HepG2 (cell line): Measurements from ENCODE around the gene DSG4. TPM values are rescaled to one million over a fixed set of nuclear protein-coding genes. Genes with fewer than 3 reads are reported as not detected.

Experiments
- ARHGAP35 ChIP-seq: sonication (generic); formaldehyde crosslinking; IDR thresholded peaks from 2 replicates; pipeline ENCODE4 v1.9.0; 2022; ENCODE audit warnings: mild to moderate bottlenecking, inconsistent platforms, moderate library complexity, missing genetic modification reagents, borderline replicate concordance
- ATM ChIP-seq: fragments of 450-650 bp; IDR thresholded peaks from 2 replicates; pipeline ENCODE4 v1.7.1; 2017; ENCODE audit warnings: mild to moderate bottlenecking, borderline replicate concordance
- BCL6 ChIP-seq: IDR thresholded peaks from 2 replicates; pipeline ENCODE4 v1.6.1; 2016; ENCODE audit warnings: missing genetic modification reagents, missing compliant biosample characterization
- CHD4 ChIP-seq: fragments of 200-600 bp; sonication (generic); IDR thresholded peaks from 2 replicates; pipeline ENCODE4 v1.7.0; 2017; ENCODE audit warnings: mild to moderate bottlenecking, low read length, borderline replicate concordance
- CTCF ChIP-seq: sonication (generic); formaldehyde crosslinking; IDR thresholded peaks from 2 replicates; pipeline ENCODE4 v1.5.0; 2020; ENCODE audit warnings: mild to moderate bottlenecking, missing genetic modification reagents, moderate library complexity
- DPF2 ChIP-seq: sonication (generic); formaldehyde crosslinking; IDR thresholded peaks from 2 replicates; pipeline ENCODE4 v1.4.0; 2020; ENCODE audit warnings: mild to moderate bottlenecking, low read depth, missing genetic modification reagents, borderline replicate concordance
- FOXP1 ChIP-seq, 2 experiments: fragments of 450-650 bp in 1 of 2; IDR thresholded peaks; 2 replicates each; pipeline ENCODE4 v1.6.1; 2017 to 2018; ENCODE audit warnings: antibody characterized with exemption in 1 of 2
- GTF2F1 ChIP-seq: fragments of 150-350 bp; IDR thresholded peaks from 2 replicates; pipeline ENCODE4 v1.6.1; 2014; ENCODE audit warnings: low read length
- KLF6 ChIP-seq: IDR thresholded peaks from 2 replicates; pipeline ENCODE4 v1.8.0; 2016; ENCODE audit warnings: missing biosample characterization, missing genetic modification reagents
- MED1 ChIP-seq: sonication (generic); formaldehyde crosslinking; IDR thresholded peaks from 2 replicates; pipeline ENCODE4 v1.4.0; 2020; ENCODE audit warnings: missing genetic modification reagents
- NFRKB ChIP-seq: fragments of 450-650 bp; IDR thresholded peaks from 2 replicates; pipeline ENCODE4 v1.6.1; 2017
- NKX3-1 ChIP-seq: sonication (generic); formaldehyde crosslinking; IDR thresholded peaks from 2 replicates; pipeline ENCODE4 v1.5.0; 2020; ENCODE audit warnings: missing genetic modification reagents
- POLR2G ChIP-seq: fragments of 200-400 bp; formaldehyde crosslinking; IDR thresholded peaks from 2 replicates; pipeline ENCODE4 v1.6.1; 2018; ENCODE audit warnings: mild to moderate bottlenecking, low read depth, low read length, moderate library complexity
- RCOR2 ChIP-seq: IDR thresholded peaks from 2 replicates; pipeline ENCODE4 v1.6.1; 2016; ENCODE audit warnings: missing biosample characterization, missing genetic modification reagents
- SNAPC5 ChIP-seq: sonication (generic); formaldehyde crosslinking; IDR thresholded peaks from 2 replicates; pipeline ENCODE4 v1.8.1; 2023; ENCODE audit warnings: mild to moderate bottlenecking, missing genetic modification reagents, borderline replicate concordance
- TAF15 ChIP-seq: fragments of 200-400 bp; formaldehyde crosslinking; IDR thresholded peaks from one replicate; pipeline ENCODE4 v1.6.1; 2018; ENCODE audit warnings: mild to moderate bottlenecking, low read depth, low read length; ENCODE audit not compliant: poor library complexity, severe bottlenecking
- ZFYVE20 ChIP-seq: sonication (generic); formaldehyde crosslinking; IDR thresholded peaks from 2 replicates; pipeline ENCODE4 v1.8.0; 2023; ENCODE audit warnings: low read depth, mild to moderate bottlenecking, moderate library complexity, missing genetic modification reagents, borderline replicate concordance
- ZMYM4 ChIP-seq: sonication (generic); formaldehyde crosslinking; IDR thresholded peaks from 2 replicates; pipeline ENCODE4 v1.8.1; 2023; ENCODE audit warnings: mild to moderate bottlenecking, missing genetic modification reagents
- ZNF34 ChIP-seq: sonication (generic); formaldehyde crosslinking; IDR thresholded peaks from 2 replicates; pipeline ENCODE4 v1.4.0; 2020; ENCODE audit warnings: mild to moderate bottlenecking, missing genetic modification reagents, borderline replicate concordance
- ZNF430 ChIP-seq: sonication (generic); formaldehyde crosslinking; IDR thresholded peaks from 2 replicates; pipeline ENCODE4 v1.9.0; 2021; ENCODE audit warnings: mild to moderate bottlenecking, missing genetic modification reagents
- ZNF44 ChIP-seq: sonication (generic); formaldehyde crosslinking; IDR thresholded peaks from 2 replicates; pipeline ENCODE4 v1.5.1; 2020; ENCODE audit warnings: mild to moderate bottlenecking, missing genetic modification reagents
- ZNF619 ChIP-seq: sonication (generic); formaldehyde crosslinking; IDR thresholded peaks from 2 replicates; pipeline ENCODE4 v1.4.0; 2020; ENCODE audit warnings: mild to moderate bottlenecking, missing genetic modification reagents
- ZNF629 ChIP-seq: sonication (generic); formaldehyde crosslinking; conservative IDR thresholded peaks from 2 replicates; pipeline ENCODE4 v1.5.0; 2020; ENCODE audit warnings: missing genetic modification reagents
- ZNF792 ChIP-seq: IDR thresholded peaks from 2 replicates; pipeline ENCODE4 v1.6.1; 2016
- polyA plus RNA-seq, 8 experiments: library from polyadenylated mRNA; depleted of rRNA in 3 of 8; stranded (reverse) in 7 of 8; unstranded in 1 of 8; fragments of >200 nt; fragmentation: Illumina TruSeq in 4 of 8; extraction: Trizol in 4 of 8; gene quantifications; 2 replicates each; pipeline versions ENCODE4 v1.2.1 to v1.2.3, GENCODE V29; 2011 to 2016; ENCODE audit warnings: low read depth in 4 of 8, missing spikeins in 1 of 8, mixed read lengths in 1 of 8; ENCODE audit not compliant: insufficient read depth in 1 of 8
- total RNA-seq, 5 experiments: library from RNA; depleted of rRNA; stranded (reverse); fragments of >200 nt; fragmentation: Illumina TruSeq; extraction: Trizol; gene quantifications; 2 replicates each; pipeline ENCODE4 v1.2.3, GENCODE V29; 2016; ENCODE audit warnings: low read depth in 1 of 5
- TF ChIP-seq, protein P1 (sequence below): sonication (generic); formaldehyde crosslinking; IDR thresholded peaks from 2 replicates; pipeline ENCODE4 v1.4.0; 2020; ENCODE audit warnings: missing genetic modification reagents

Gene DSG4
- total and polyA plus RNA-seq, 2 of the 13 experiments (the other 11 are each of a cell fraction or from before 2014, with no cell fraction given) = 0.07 TPM; not detected in 1

DNA sequence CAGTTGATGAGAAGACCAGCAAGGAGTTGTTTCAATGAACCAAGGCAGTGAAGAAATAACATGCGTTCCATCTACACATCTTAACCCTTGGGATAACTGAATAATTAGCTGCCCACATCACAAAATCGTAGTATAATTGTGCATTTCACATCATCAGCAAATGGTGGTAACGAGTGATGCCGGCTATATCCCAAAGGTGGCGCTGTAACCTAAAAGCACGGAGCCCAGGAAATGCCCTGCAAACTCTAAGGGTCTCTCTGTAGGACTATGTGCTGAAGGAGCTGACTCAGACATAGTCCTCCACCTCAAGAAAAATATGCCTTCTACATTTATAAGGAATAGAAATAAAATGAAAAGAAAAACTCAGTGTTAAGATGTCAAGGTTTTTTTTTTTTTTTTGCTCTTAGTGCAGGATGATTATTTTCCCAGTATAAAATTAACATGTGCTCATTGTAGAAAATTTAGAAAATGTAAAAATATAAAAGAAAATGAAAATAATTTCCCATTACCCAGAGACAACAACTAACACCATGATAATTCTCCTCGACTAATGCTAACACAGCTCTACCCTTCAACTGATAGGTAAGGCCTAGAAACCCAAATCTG, 47.9 kb downstream of the DSG4 start (continued):
- TF ChIP-seq ZNF430 (CRISPR knock-in tag) (no peak), ZNF619 (CRISPR knock-in tag) (no peak), ZNF34 (no peak), KLF6 (no peak), NKX3-1 (CRISPR knock-in tag) (no peak), MED1 (CRISPR knock-in tag) (0 out of 2 replicates have a peak, but pooled peaks have one; percentile 15), ZMYM4 (no peak), ZNF44 (CRISPR knock-in tag) (no peak), DPF2 (CRISPR knock-in tag) (no peak), POLR2G (no peak), ZNF629 (CRISPR knock-in tag) (no peak), TAF15 (no peak), CTCF (CRISPR knock-in tag) (peak; percentile 81), NFRKB (no peak), GTF2F1 (no peak), ARHGAP35 (CRISPR knock-in tag) (no peak), FOXP1 (IDR thresholded peaks at IDR 0.05) (no peak), FOXP1 (CRISPR knock-in tag; IDR thresholded peaks at IDR 0.05) (no peak), ZFYVE20 (CRISPR knock-in tag) (no peak), CHD4 (no peak), BCL6 (no peak), RCOR2 (no peak), ATM (no peak), ZNF792 (no peak), SNAPC5 (CRISPR knock-in tag) (no peak)
- TF ChIP-seq, protein P1, sequence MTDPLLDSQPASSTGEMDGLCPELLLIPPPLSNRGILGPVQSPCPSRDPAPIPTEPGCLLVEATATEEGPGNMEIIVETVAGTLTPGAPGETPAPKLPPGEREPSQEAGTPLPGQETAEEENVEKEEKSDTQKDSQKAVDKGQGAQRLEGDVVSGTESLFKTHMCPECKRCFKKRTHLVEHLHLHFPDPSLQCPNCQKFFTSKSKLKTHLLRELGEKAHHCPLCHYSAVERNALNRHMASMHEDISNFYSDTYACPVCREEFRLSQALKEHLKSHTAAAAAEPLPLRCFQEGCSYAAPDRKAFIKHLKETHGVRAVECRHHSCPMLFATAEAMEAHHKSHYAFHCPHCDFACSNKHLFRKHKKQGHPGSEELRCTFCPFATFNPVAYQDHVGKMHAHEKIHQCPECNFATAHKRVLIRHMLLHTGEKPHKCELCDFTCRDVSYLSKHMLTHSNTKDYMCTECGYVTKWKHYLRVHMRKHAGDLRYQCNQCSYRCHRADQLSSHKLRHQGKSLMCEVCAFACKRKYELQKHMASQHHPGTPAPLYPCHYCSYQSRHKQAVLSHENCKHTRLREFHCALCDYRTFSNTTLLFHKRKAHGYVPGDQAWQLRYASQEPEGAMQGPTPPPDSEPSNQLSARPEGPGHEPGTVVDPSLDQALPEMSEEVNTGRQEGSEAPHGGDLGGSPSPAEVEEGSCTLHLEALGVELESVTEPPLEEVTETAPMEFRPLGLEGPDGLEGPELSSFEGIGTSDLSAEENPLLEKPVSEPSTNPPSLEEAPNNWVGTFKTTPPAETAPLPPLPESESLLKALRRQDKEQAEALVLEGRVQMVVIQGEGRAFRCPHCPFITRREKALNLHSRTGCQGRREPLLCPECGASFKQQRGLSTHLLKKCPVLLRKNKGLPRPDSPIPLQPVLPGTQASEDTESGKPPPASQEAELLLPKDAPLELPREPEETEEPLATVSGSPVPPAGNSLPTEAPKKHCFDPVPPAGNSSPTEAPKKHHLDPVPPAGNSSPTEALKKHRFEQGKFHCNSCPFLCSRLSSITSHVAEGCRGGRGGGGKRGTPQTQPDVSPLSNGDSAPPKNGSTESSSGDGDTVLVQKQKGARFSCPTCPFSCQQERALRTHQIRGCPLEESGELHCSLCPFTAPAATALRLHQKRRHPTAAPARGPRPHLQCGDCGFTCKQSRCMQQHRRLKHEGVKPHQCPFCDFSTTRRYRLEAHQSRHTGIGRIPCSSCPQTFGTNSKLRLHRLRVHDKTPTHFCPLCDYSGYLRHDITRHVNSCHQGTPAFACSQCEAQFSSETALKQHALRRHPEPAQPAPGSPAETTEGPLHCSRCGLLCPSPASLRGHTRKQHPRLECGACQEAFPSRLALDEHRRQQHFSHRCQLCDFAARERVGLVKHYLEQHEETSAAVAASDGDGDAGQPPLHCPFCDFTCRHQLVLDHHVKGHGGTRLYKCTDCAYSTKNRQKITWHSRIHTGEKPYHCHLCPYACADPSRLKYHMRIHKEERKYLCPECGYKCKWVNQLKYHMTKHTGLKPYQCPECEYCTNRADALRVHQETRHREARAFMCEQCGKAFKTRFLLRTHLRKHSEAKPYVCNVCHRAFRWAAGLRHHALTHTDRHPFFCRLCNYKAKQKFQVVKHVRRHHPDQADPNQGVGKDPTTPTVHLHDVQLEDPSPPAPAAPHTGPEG (CRISPR knock-in tag) = no peak
